ENCODE measurements around the gene TENT4B.

GRCh38 chr16:50152807-50153595 is at the start of gene TENT4B:
- TF ChIP-seq MAX (IDR thresholded peaks at IDR 0.05) (peak; percentile 11; the same call in 1 of the 2 replicates), TAF1 (IDR thresholded peaks at IDR 0.05; ENCODE audit: low read depth) (peak; percentile 55), EP300 (IDR thresholded peaks at IDR 0.05; ENCODE audit: borderline replicate concordance) (peak; percentile 24; the same call in 1 of the 2 replicates), YY1 (IDR thresholded peaks at IDR 0.05; ENCODE audit: low read depth) (0 out of 2 replicates have a peak, but pooled peaks have one; percentile 54), USF1 (IDR thresholded peaks at IDR 0.05) (no peak), FOXM1 (IDR thresholded peaks at IDR 0.05; ENCODE audit: borderline replicate concordance, low read depth) (no peak), CEBPB (IDR thresholded peaks at IDR 0.05) (no peak)
